HG03575 (cell line): ENCODE measurements around the gene MTMR8.
"Not testable (repeated sequence)": the region's sequence is repeated elsewhere in the genome, so short reads cannot be mapped to it uniquely, and the experiment has no call there.

ENCODE experiments used
- ATAC-seq: cut with Tn5 transposase; IDR thresholded peaks from one replicate; pipeline ENCODE4 v1.9.1; 2021; ENCODE audit not compliant: unreplicated experiment, insufficient number of reproducible peaks, low FRiP score; ENCODE audit errors: extremely low read depth

MTMR8 gene

GRCh38 chrX:64394874-64395567 is at the start of gene MTMR8:
TSS of gene MTMR8 (minus strand) at chrX:64395452. CDS start at chrX:64395363, 89 bp downstream.
- ATAC-seq = no peak

- no peak for ATAC-seq
These were observed 44.3 kb upstream of the MTMR8 start for GRCh38 chrX:64439551-64439950.

GRCh38 chrX:64437665-64438064 is 42.4 kb upstream of the MTMR8 start:
- ATAC-seq = no peak

GRCh38 chrX:64437218-64437617 is 42.0 kb upstream of the MTMR8 start:
- ATAC-seq = no peak

- no peak for ATAC-seq
These were observed 33.1 kb upstream of the MTMR8 start for GRCh38 chrX:64428371-64428770.

- peak; percentile 66 for ATAC-seq
These were observed 32.5 kb upstream of the MTMR8 start for GRCh38 chrX:64427787-64428186.

- no peak for ATAC-seq
These were observed 32.0 kb upstream of the MTMR8 start for GRCh38 chrX:64427281-64427680.

- not testable (repeated sequence) for ATAC-seq
These were observed 14.5 kb upstream of the MTMR8 start for GRCh38 chrX:64409730-64410129.

- no peak for ATAC-seq
These were observed 2.8 kb upstream of the MTMR8 start for GRCh38 chrX:64398088-64398487.

- no peak for ATAC-seq
These were observed 297 bp upstream of the MTMR8 start for GRCh38 chrX:64395568-64395929.

GRCh38 chrX:64394059-64394873 is 986 bp downstream of the MTMR8 start:
- ATAC-seq = no peak

GRCh38 chrX:64389489-64389888 is 5.8 kb downstream of the MTMR8 start:
- ATAC-seq = no peak

- not testable (repeated sequence) for ATAC-seq
These were observed 14.5 kb downstream of the MTMR8 start for GRCh38 chrX:64380789-64381188.

- ATAC-seq = no peak
These were observed 15.3 kb downstream of the MTMR8 start for GRCh38 chrX:64379924-64380323.

- ATAC-seq = no peak
These were observed 17.5 kb downstream of the MTMR8 start for GRCh38 chrX:64377753-64378152.

GRCh38 chrX:64352081-64352480 is 43.2 kb downstream of the MTMR8 start:
- ATAC-seq = no peak

- ATAC-seq = no peak
These were observed 44.7 kb downstream of the MTMR8 start for GRCh38 chrX:64350521-64350920.

- ATAC-seq = no peak
These were observed 45.2 kb downstream of the MTMR8 start for GRCh38 chrX:64350047-64350446.

- ATAC-seq = no peak
These were observed 52.4 kb downstream of the MTMR8 start for GRCh38 chrX:64342811-64343210.

- ATAC-seq = no peak
These were observed 57.0 kb downstream of the MTMR8 start for GRCh38 chrX:64338296-64338695.
